Measurements from ENCODE around the gene IL2RA. TPM values are rescaled to one million over a fixed set of nuclear protein-coding genes. Genes with fewer than 3 reads are reported as not detected.
"Not testable (repeated sequence)": the region's sequence is repeated elsewhere in the genome, so short reads cannot be mapped to it uniquely, and the experiment has no call there.

IL2RA gene
- total RNA-seq, 4 donors from 2014 or later: 0.70 to 3.8 (median 3.0) TPM; not detected in 1

DNA sequence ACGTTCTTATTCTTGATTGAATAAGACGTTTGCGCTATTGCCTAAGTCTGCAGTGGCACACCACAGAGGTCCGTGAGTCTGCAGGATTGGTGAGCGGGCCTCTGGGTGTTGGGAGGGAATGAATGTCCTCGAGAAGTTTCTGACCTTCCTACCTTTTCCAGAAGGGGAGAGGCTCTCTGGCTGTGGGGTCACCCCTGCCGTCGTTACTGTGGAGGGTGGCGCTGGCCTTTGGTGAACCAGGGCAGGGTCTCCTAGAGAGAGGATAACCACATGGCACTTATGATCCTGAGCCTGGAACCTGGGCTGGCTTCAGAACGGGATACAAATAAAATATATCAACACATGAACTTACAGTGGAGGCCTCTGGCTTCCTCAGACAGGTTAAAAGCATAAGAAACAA is 98.6 kb downstream of the IL2RA start:
- Histone ChIP-seq H3K4me1 (no peaks in the 10 kb centered on the region), H3K9me3 (no peaks in the 10 kb centered on the region), H3K27ac (no peak overlapping the region), H3K27me3 (no peaks in the 10 kb centered on the region), H3K36me3 (peaks cover 6 to 73% (median 16%) of the 10 kb centered on the region in 3 donors), H3K4me3 (no peak overlapping the region)
- intact Hi-C loops (cut with DNase I): no loop called here
- TF ChIP-seq POLR2A (IDR thresholded peaks at IDR 0.05): no peak
- TF ChIP-seq, protein P1, sequence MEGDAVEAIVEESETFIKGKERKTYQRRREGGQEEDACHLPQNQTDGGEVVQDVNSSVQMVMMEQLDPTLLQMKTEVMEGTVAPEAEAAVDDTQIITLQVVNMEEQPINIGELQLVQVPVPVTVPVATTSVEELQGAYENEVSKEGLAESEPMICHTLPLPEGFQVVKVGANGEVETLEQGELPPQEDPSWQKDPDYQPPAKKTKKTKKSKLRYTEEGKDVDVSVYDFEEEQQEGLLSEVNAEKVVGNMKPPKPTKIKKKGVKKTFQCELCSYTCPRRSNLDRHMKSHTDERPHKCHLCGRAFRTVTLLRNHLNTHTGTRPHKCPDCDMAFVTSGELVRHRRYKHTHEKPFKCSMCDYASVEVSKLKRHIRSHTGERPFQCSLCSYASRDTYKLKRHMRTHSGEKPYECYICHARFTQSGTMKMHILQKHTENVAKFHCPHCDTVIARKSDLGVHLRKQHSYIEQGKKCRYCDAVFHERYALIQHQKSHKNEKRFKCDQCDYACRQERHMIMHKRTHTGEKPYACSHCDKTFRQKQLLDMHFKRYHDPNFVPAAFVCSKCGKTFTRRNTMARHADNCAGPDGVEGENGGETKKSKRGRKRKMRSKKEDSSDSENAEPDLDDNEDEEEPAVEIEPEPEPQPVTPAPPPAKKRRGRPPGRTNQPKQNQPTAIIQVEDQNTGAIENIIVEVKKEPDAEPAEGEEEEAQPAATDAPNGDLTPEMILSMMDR (IDR thresholded peaks at IDR 0.05): no peak
- WGBS, 2 donors: 86 to 89% methylated on average over 10 of the region's 10 CpGs
- DNase-seq: no peak

DNA sequence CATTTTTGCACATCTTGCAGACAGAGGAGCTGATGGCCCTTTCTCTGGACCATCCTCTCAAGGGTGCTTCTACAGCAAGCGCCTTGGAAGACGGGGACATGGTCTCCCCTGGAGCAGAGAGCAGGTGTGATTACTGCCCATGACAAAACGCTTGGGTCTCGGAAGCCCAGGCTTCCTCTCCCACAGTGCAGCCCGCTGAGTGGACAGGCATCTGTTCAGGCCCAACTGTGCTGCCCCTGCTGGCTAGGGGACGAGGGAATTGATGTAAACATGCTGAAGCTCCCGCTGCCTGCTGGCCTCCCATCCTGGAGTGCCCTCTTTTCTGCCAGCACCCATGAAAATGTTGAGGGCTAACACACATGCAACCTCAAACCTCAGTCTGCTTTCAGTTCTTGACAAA is 99.1 kb downstream of the IL2RA start:
- Histone ChIP-seq H3K4me3 (no peak overlapping the region), H3K4me1 (no peaks in the 10 kb centered on the region), H3K36me3 (peaks cover 6 to 77% (median 16%) of the 10 kb centered on the region in 3 donors), H3K27me3 (no peaks in the 10 kb centered on the region), H3K9me3 (no peaks in the 10 kb centered on the region), H3K27ac (no peak overlapping the region)
- intact Hi-C loops (cut with DNase I): no loop called here
- TF ChIP-seq, protein P1 (IDR thresholded peaks at IDR 0.05): no peak
- TF ChIP-seq POLR2A (IDR thresholded peaks at IDR 0.05): no peak
- DNase-seq: no peak
- WGBS, 2 donors: 86 to 90% methylated on average over 5 of the region's 7 CpGs

DNA sequence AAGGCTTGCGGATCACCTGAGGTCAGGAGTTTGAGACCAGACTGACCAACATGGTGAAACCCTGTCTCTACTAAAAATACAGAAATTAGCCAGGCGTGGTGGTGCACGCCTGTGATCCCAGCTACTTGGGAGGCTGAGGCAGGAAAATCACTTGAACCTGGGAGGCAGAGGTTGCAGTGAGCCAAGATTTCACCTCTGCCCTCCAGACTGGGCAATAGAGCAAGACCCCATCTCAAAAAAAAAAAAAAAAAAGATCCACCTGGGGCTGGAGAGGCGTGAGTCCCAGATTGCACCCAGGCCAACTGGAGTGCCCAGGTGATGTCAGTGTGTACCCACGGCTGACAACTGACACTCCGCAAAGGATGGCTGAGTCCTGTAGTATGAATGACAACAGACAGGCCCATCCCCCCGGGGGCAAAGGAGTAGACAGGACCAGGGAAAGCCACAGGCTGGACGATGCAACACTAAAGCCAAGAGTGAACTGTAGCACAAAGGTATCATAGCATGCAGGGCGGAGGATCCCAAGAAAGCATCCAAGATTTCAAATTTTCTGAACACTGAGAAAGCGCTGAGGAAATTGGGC is 99.7 kb downstream of the IL2RA start:
- intact Hi-C loops (cut with DNase I); H3K4me1 ChIP-seq; H3K27ac ChIP-seq; DNase-seq; H3K27me3 ChIP-seq; H3K4me3 ChIP-seq; H3K9me3 ChIP-seq: not testable (repeated sequence)
- WGBS, 2 donors: 93 to 99% methylated on average over 6 to 8 of the region's 10 CpGs
- peaks cover 6 to 78% (median 16%) of the 10 kb centered on the region in 3 donors for H3K36me3 ChIP-seq

DNA sequence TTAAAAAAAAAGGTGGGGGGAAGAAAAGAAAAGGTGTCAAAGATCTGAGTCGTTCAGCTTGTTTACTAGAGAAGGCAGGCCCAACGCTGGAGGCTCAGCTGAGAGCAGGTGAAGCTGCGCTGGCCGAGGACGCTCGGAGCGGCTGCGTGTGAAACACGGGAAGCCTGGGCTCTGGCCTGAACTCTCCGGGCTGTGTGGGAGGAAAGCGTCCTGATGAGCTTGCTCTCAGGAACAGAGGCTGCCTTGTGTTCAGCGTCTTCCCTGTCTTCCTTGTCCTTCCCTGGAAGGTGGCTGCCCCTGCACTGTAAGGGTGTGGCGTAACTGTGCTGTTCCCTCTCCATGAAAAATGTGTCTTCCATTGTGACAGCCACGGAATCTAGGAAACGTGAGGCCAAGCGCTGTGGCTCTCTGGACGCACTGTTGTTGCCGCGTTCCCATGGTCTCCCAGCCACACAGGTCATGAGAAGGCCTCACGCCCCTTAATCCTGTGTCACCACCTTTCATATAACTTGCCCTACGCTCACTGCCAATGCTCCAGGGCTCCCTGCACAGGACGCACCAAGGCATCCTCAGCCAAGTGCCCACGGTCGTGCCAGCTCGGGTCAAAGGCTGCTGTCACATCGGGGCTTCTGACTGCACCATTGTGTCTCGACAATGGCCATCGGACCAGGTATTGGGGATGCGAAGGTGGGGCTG is 100.6 kb downstream of the IL2RA start:
- no peak for DNase-seq
- no peaks in the 10 kb centered on the region for H3K4me1 ChIP-seq
- WGBS, 2 donors: 85 to 95% methylated on average over 9 to 28 of the region's 29 CpGs
- no peak overlapping the region for H3K27ac ChIP-seq
- intact Hi-C loops (cut with DNase I): no loop called here
- peaks cover 6 to 79% (median 16%) of the 10 kb centered on the region in 3 donors for H3K36me3 ChIP-seq
- no peaks in the 10 kb centered on the region for H3K9me3 ChIP-seq
- TF ChIP-seq POLR2A (IDR thresholded peaks at IDR 0.05): no peak
- TF ChIP-seq, protein P1 (IDR thresholded peaks at IDR 0.05): no peak
- H3K4me3 ChIP-seq: no peak overlapping the region
- no peaks in the 10 kb centered on the region for H3K27me3 ChIP-seq

DNA sequence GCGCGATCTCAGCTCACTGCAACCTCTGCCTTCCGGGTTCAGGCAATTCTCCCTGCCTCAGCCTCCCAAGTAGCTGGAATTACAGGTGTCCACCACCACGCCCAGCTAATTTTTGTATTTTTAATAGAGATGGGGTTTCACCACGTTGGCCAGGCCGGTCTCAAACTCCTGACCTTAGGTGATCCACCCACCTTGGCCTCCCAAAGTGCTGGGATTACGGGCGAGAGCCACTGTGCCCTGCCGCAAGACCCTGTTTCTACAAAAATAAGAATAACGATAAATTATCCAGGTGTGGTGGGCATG is 101.2 kb downstream of the IL2RA start:
- H3K27ac ChIP-seq; H3K9me3 ChIP-seq; H3K27me3 ChIP-seq; DNase-seq; H3K4me1 ChIP-seq; H3K4me3 ChIP-seq; intact Hi-C loops (cut with DNase I): not testable (repeated sequence)
- WGBS, 2 donors: 91 to 96% methylated on average over 10 of the region's 10 CpGs
- H3K36me3 ChIP-seq: peaks cover 6 to 81% (median 17%) of the 10 kb centered on the region in 3 donors

Small RNAs within 50 kb of the gene (small RNA-seq; reads per million reads assigned to genes)
- gene RF00397: 0 reads per million in 4 donors

Other genes with a start within 250 kb of the IL2RA start
- 100 to 1,000 TPM; 153 to 299 (median 257) TPM for gene GDI2, start 248.9 kb downstream of the IL2RA start, total RNA-seq
- 10 to 100 TPM in 1 of 4 donors, 1 to 10 TPM in 3; 2.8 to 10.9 (median 5.1) TPM for gene ANKRD16, start 172.5 kb downstream of the IL2RA start, total RNA-seq
- gene FBH1, start 172.1 kb downstream of the IL2RA start, total RNA-seq: 10 to 100 TPM; 48.5 to 93.8 (median 54.1) TPM
- 10 to 100 TPM in 2 of 4 donors, 1 to 10 TPM in 2; 7.1 to 15.6 (median 11.0) TPM for gene IL15RA, start 84.8 kb downstream of the IL2RA start, total RNA-seq
- gene RBM17, start 26.7 kb upstream of the IL2RA start, total RNA-seq: 10 to 100 TPM; 35.7 to 61.8 (median 39.4) TPM
- gene PFKFB3, start 140.6 kb upstream of the IL2RA start, total RNA-seq: 10 to 100 TPM; 17.1 to 37.8 (median 26.2) TPM